Smooth muscle cell (in vitro differentiated cells): Measurements from ENCODE around the gene PHKB. TPM values are rescaled to one million over a fixed set of nuclear protein-coding genes. Genes with fewer than 3 reads are reported as not detected.
"Not testable (repeated sequence)": the region's sequence is repeated elsewhere in the genome, so short reads cannot be mapped to it uniquely, and the experiment has no call there.

Source experiments
- DNase-seq: peaks from one replicate; lab custom pipeline; 2025; ENCODE audit not compliant: unreplicated experiment; lab: John Stamatoyannopoulos, UW
- H2AFZ ChIP-seq: fragments of 200-600 bp; sonication (generic); 2 replicates; pipeline ENCODE4 v1.6.0; 2016; ENCODE audit warnings: antibody characterized with exemption, low read depth, mild to moderate bottlenecking
- H3F3A ChIP-seq: fragments of 200-600 bp; sonication (generic); 2 replicates; pipeline ENCODE4 v1.6.0; 2017; ENCODE audit warnings: antibody characterized with exemption, low read depth
- H3K27ac ChIP-seq: fragments of 200-600 bp; sonication (generic); 2 replicates; pipeline ENCODE4 v1.5.1; 2016; ENCODE audit warnings: low read depth, mild to moderate bottlenecking
- H3K27me3 ChIP-seq: fragments of 200-600 bp; sonication (generic); 2 replicates; pipeline ENCODE4 v1.6.1; 2016; ENCODE audit warnings: low read depth, mild to moderate bottlenecking
- H3K36me3 ChIP-seq: fragments of 200-600 bp; sonication (generic); 2 replicates; pipeline ENCODE4 v1.5.1; 2016; ENCODE audit warnings: low read depth
- H3K4me1 ChIP-seq: fragments of 200-600 bp; sonication (generic); 2 replicates; pipeline ENCODE4 v1.5.1; 2016; ENCODE audit warnings: low read depth
- H3K4me2 ChIP-seq: fragments of 200-600 bp; sonication (generic); 2 replicates; pipeline ENCODE4 v1.6.0; 2016; ENCODE audit warnings: mild to moderate bottlenecking
- H3K4me3 ChIP-seq: fragments of 200-600 bp; sonication (generic); 2 replicates; pipeline ENCODE4 v1.5.1; 2016; ENCODE audit warnings: mild to moderate bottlenecking
- H3K79me2 ChIP-seq: fragments of 200-600 bp; sonication (generic); 2 replicates; pipeline ENCODE4 v1.6.0; 2016; ENCODE audit warnings: low read depth, mild to moderate bottlenecking
- H3K9ac ChIP-seq: fragments of 200-600 bp; sonication (generic); 2 replicates; pipeline ENCODE4 v1.6.0; 2016; ENCODE audit warnings: low read depth
- H3K9me3 ChIP-seq: fragments of 200-600 bp; sonication (generic); replicated peaks from 2 replicates; pipeline ENCODE4 v1.5.1; 2016; ENCODE audit warnings: low read depth
- H4K20me1 ChIP-seq: fragments of 200-600 bp; sonication (generic); 2 replicates; pipeline ENCODE4 v1.6.0; 2016; ENCODE audit warnings: low read depth
- CTCF ChIP-seq: fragments of 200-600 bp; sonication (generic); IDR thresholded peaks from 2 replicates; pipeline ENCODE4 v1.5.1; 2017; ENCODE audit warnings: borderline replicate concordance, mild to moderate bottlenecking, antibody characterized with exemption; ENCODE audit not compliant: insufficient read depth, poor library complexity, severe bottlenecking
- WGBS: methylation state at CpG from one replicate; pipeline ENCODE4 v1.1.7; 2016; ENCODE audit warnings: low lambda C conversion rate; 5-methylcytosine and 5-hydroxymethylcytosine counted together
- polyA plus RNA-seq: library from polyadenylated mRNA; unstranded; fragments of >200 nt; fragmentation: Nextera tagmentation; extraction: Ambion mirVana; gene quantifications from 2 replicates; pipeline ENCODE4 v1.2.1, GENCODE V29; 2016
- total RNA-seq: library from RNA; depleted of rRNA; stranded (reverse); fragments of >200 nt; gene quantifications from 2 replicates; pipeline ENCODE4 v1.2.3, GENCODE V29; 2014

PHKB gene
- total and polyA plus RNA-seq, 2 experiments from 2014 or later = 11.4 to 30.3 TPM

GRCh38 chr16:47672475-47672874 lies 211.3 kb downstream of the PHKB start:
- no peak overlapping the region for H3K27ac ChIP-seq
- no peak overlapping the region for H2AFZ ChIP-seq
- no peak overlapping the region for H3K9ac ChIP-seq
- H3K4me1 ChIP-seq = no peaks in the 10 kb centered on the region
- H3K36me3 ChIP-seq = peaks cover 4% of the 10 kb centered on the region
- H3K4me3 ChIP-seq = no peak overlapping the region
- TF ChIP-seq CTCF = no peak
- no peaks in the 10 kb centered on the region for H3K27me3 ChIP-seq
- DNase-seq = no peak
- no peaks in the 10 kb centered on the region for H3K79me2 ChIP-seq
- H4K20me1 ChIP-seq = no peaks in the 10 kb centered on the region
- H3K9me3 ChIP-seq = no peaks in the 10 kb centered on the region
- no peaks in the 10 kb centered on the region for H3F3A ChIP-seq
- no peak overlapping the region for H3K4me2 ChIP-seq

GRCh38 chr16:47676635-47677177 lies 215.6 kb downstream of the PHKB start:
- no peak overlapping the region for H2AFZ ChIP-seq
- H3F3A ChIP-seq = no peaks in the 10 kb centered on the region
- no peaks in the 10 kb centered on the region for H3K4me1 ChIP-seq
- no peak overlapping the region for H3K9ac ChIP-seq
- H3K4me2 ChIP-seq = no peak overlapping the region
- no peaks in the 10 kb centered on the region for H3K9me3 ChIP-seq
- no peaks in the 10 kb centered on the region for H3K79me2 ChIP-seq
- H3K36me3 ChIP-seq = peaks cover 4% of the 10 kb centered on the region
- TF ChIP-seq CTCF = no peak
- H3K27ac ChIP-seq = no peak overlapping the region
- WGBS = 95% methylated on average over 4 of the region's 4 CpGs
- H3K27me3 ChIP-seq = no peaks in the 10 kb centered on the region
- H4K20me1 ChIP-seq = no peaks in the 10 kb centered on the region
- no peak overlapping the region for H3K4me3 ChIP-seq
- DNase-seq = no peak

- not testable (repeated sequence) for H2AFZ ChIP-seq, H3K79me2 ChIP-seq, H3K4me1 ChIP-seq, DNase-seq, H3K27ac ChIP-seq, H3K4me2 ChIP-seq, H3K36me3 ChIP-seq, H4K20me1 ChIP-seq, H3K27me3 ChIP-seq, H3F3A ChIP-seq, H3K4me3 ChIP-seq, H3K9me3 ChIP-seq, H3K9ac ChIP-seq
- WGBS = 96% methylated on average over 3 of the region's 3 CpGs
Observed at GRCh38 chr16:47681571-47681970, 220.4 kb downstream of the PHKB start.

GRCh38 chr16:47687694-47688093 lies 226.6 kb downstream of the PHKB start:
- Histone ChIP-seq H3K79me2 (no peaks in the 10 kb centered on the region), H3K9me3 (no peaks in the 10 kb centered on the region), H3K4me2 (no peak overlapping the region), H3K4me1 (no peaks in the 10 kb centered on the region), H4K20me1 (no peaks in the 10 kb centered on the region), H3K36me3 (peaks cover 16% of the 10 kb centered on the region), H3F3A (no peaks in the 10 kb centered on the region), H3K4me3 (no peak overlapping the region), H3K9ac (no peak overlapping the region), H3K27ac (no peak overlapping the region), H2AFZ (no peak overlapping the region), H3K27me3 (no peaks in the 10 kb centered on the region)
- no peak for TF ChIP-seq CTCF
- WGBS = 55% methylated on average over 2 of the region's 2 CpGs
- no peak for DNase-seq
